Endothelial cell of umbilical vein (primary cell): ENCODE measurements around the gene PPP6R1.

Experiments used
- EZH2 ChIP-seq: IDR thresholded peaks from 2 replicates; pipeline ENCODE4 v1.6.1; 2012; ENCODE audit warnings: borderline replicate concordance, low read depth, mild to moderate bottlenecking, moderate library complexity, low read length, inconsistent platforms; ENCODE audit not compliant: severe bottlenecking
- TF ChIP-seq, protein P1 (sequence below): IDR thresholded peaks from 2 replicates; pipeline ENCODE4 v1.6.1; 2011; ENCODE audit not compliant: insufficient read depth, insufficient read length

DNA sequence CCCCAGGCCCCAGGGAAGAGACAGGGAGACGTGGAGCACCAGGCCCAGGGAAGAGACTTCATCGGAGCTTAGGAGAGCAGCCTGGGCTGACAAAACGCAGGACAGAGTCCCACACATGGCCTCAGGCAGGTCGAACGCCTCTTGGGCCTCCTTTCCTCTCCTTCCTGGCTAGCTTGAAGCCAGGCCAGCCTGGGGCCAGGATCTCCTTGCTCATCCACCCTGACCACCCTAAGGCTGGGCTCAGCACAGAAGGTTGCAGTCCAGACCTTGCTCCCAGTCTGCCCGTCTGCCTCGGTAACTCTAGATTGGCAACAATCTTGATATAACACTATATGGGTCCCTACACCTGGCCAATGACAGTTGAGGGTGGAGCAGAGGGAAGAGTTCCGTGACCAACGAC, 10.1 kb downstream of the PPP6R1 start:
- TF ChIP-seq EZH2 = no peak
- TF ChIP-seq, protein P1, sequence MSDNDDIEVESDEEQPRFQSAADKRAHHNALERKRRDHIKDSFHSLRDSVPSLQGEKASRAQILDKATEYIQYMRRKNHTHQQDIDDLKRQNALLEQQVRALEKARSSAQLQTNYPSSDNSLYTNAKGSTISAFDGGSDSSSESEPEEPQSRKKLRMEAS = no peak
